CD4-positive, alpha-beta memory T cell (primary cell): ENCODE measurements around the gene ADAM33. TPM values are rescaled to one million over a fixed set of nuclear protein-coding genes. Genes with fewer than 3 reads are reported as not detected.

ENCODE experiments used
- CTCF ChIA-PET: fragments of 350-600 bp; sonication (Branson Sonifier 250); formaldehyde crosslinking; loops from one replicate; lab custom pipeline; 2021; ENCODE audit warnings: inconsistent platforms; ENCODE audit not compliant: partially characterized antibody; lab: Charles Lee
- POLR2A ChIA-PET: fragments of 350-600 bp; sonication (Branson Sonifier 250); formaldehyde crosslinking; loops from one replicate; lab custom pipeline; 2021; ENCODE audit not compliant: partially characterized antibody; lab: Charles Lee
- DNase-seq, 5 donors: peaks; one replicate each; pipeline versions ENCODE4 v3.0.0 to v3.0.0-alpha.2; 2020 to 2022; ENCODE audit warnings: mixed read lengths in 1 of 5
- H3K27ac ChIP-seq: one replicate; pipeline ENCODE4 v1.7.0; 2013; ENCODE audit warnings: low read depth, low read length
- H3K27me3 ChIP-seq: 2 replicates; pipeline ENCODE4 v1.7.0; 2013; ENCODE audit warnings: mild to moderate bottlenecking, low read length, moderate library complexity; ENCODE audit not compliant: insufficient read depth
- H3K36me3 ChIP-seq: 2 replicates; pipeline ENCODE4 v1.7.0; 2013; ENCODE audit warnings: mild to moderate bottlenecking, low read length, moderate library complexity; ENCODE audit not compliant: insufficient read depth
- H3K4me1 ChIP-seq: 2 replicates; pipeline ENCODE4 v1.7.0; 2013; ENCODE audit warnings: mild to moderate bottlenecking, low read length, moderate library complexity; ENCODE audit not compliant: insufficient read depth
- H3K4me3 ChIP-seq, 2 donors: one replicate each; pipeline ENCODE4 v1.7.0; 2013; ENCODE audit warnings: low read length in 2 of 2, mild to moderate bottlenecking in 1 of 2
- H3K9me3 ChIP-seq, 2 donors: one replicate each; pipeline ENCODE4 v1.7.0; 2013; ENCODE audit warnings: low read length in 2 of 2, control low read depth in 1 of 2; ENCODE audit not compliant: control insufficient read depth in 1 of 2
- H3K27ac Mint-ChIP-seq, 7 donors: one replicate each; pipeline ENCODE4 v1.8.0; 2020 to 2021; ENCODE audit warnings: mixed read lengths in 7 of 7, mild to moderate bottlenecking in 6 of 7, inconsistent platforms in 3 of 7, moderate library complexity in 3 of 7
- H3K27me3 Mint-ChIP-seq, 2 donors: one replicate each; pipeline ENCODE4 v1.8.0; 2020 to 2021; ENCODE audit warnings: mixed read lengths in 2 of 2
- H3K36me3 Mint-ChIP-seq, 2 donors: one replicate each; pipeline ENCODE4 v1.8.0; 2020 to 2021; ENCODE audit warnings: mixed read lengths in 2 of 2, inconsistent platforms in 1 of 2, mild to moderate bottlenecking in 1 of 2
- H3K4me1 Mint-ChIP-seq, 4 donors: one replicate each; pipeline ENCODE4 v1.8.0; 2020 to 2021; ENCODE audit warnings: mixed read lengths in 4 of 4, mild to moderate bottlenecking in 1 of 4
- H3K4me3 Mint-ChIP-seq, 8 donors: one replicate each; pipeline ENCODE4 v1.8.0; 2020 to 2021; ENCODE audit warnings: mixed read lengths in 8 of 8, mild to moderate bottlenecking in 7 of 8, moderate library complexity in 6 of 8, inconsistent platforms in 3 of 8
- H3K9me3 Mint-ChIP-seq, 8 donors: one replicate each; pipeline ENCODE4 v1.8.0; 2020 to 2021; ENCODE audit warnings: mixed read lengths in 8 of 8, mild to moderate bottlenecking in 5 of 8, inconsistent platforms in 3 of 8, moderate library complexity in 1 of 8
- intact Hi-C: fragments of 100-400 bp; cut with micrococcal nuclease; formaldehyde crosslinking; loops from one replicate; pipeline ENCODE4 v1.15.1; 2023
- polyA plus RNA-seq, 2 donors: library from polyadenylated mRNA; unstranded; fragments of 300-500 nt; fragmentation: Illumina TruSeq; gene quantifications; one replicate each; pipeline ENCODE4 v1.2.3, GENCODE V29; 2021
- total RNA-seq, 2 experiments: library from RNA; stranded (reverse); gene quantifications; one replicate each; pipeline ENCODE4 v1.2.3, GENCODE V29; 2021

ADAM33 gene
- total and polyA plus RNA-seq, 4 experiments from 2014 or later: not detected

- no peak overlapping the region for H3K4me3 Mint-ChIP-seq
- POLR2A ChIA-PET: no interaction called here
- Histone ChIP-seq H3K36me3 (no peaks in the 10 kb centered on the region), H3K4me3 (no peak overlapping the region), H3K27ac (no peak overlapping the region), H3K4me1 (no peaks in the 10 kb centered on the region), H3K27me3 (peaks cover 13% of the 10 kb centered on the region), H3K9me3 (no peaks in the 10 kb centered on the region)
- no peaks in the 10 kb centered on the region for H3K9me3 Mint-ChIP-seq
- DNase-seq: no peak
- H3K36me3 Mint-ChIP-seq: no peaks in the 10 kb centered on the region
- CTCF ChIA-PET: no interaction called here
- intact Hi-C loops: no loop called here
- peaks cover 30 to 45% of the 10 kb centered on the region in 2 donors for H3K27me3 Mint-ChIP-seq
- H3K27ac Mint-ChIP-seq: peak overlapping the region in 1 of 7 donors; percentile 22
- H3K4me1 Mint-ChIP-seq: peaks cover 0 to 2% (median 0%) of the 10 kb centered on the region in 4 donors
These were observed 45.7 kb upstream of the ADAM33 start for GRCh38 chr20:3727401-3728021.

- CTCF ChIA-PET: interaction anchor here (1.2 kb wide), 1 partner anchor 14 kb away, joined by 6 read pairs; no protein-coding TSS in a partner anchor
- peaks cover 30 to 32% of the 10 kb centered on the region in 2 donors for H3K27me3 Mint-ChIP-seq
- POLR2A ChIA-PET: no interaction called here
These were observed 42.5 kb upstream of the ADAM33 start for GRCh38 chr20:3724356-3724755.

GRCh38 chr20:3723284-3723683, 41.5 kb upstream of the ADAM33 start:
- no peak overlapping the region for H3K27ac ChIP-seq
- ChIA-PET CTCF (no interaction called here), POLR2A (no interaction called here)
- H3K4me1 ChIP-seq: no peaks in the 10 kb centered on the region
- no peak overlapping the region for H3K4me3 Mint-ChIP-seq
- H3K9me3 Mint-ChIP-seq: no peaks in the 10 kb centered on the region
- peaks cover 19% of the 10 kb centered on the region for H3K27me3 ChIP-seq
- H3K27ac Mint-ChIP-seq: no peak overlapping the region
- peaks cover 28 to 32% of the 10 kb centered on the region in 2 donors for H3K27me3 Mint-ChIP-seq
- H3K4me1 Mint-ChIP-seq: peaks cover 0 to 2% (median 0%) of the 10 kb centered on the region in 4 donors
- intact Hi-C loops: no loop called here
- no peaks in the 10 kb centered on the region for H3K36me3 ChIP-seq
- no peak for DNase-seq
- no peak overlapping the region for H3K4me3 ChIP-seq
- H3K36me3 Mint-ChIP-seq: no peaks in the 10 kb centered on the region
- no peaks in the 10 kb centered on the region for H3K9me3 ChIP-seq

More at GRCh38 chr20:3724356-3724755, 42.5 kb upstream of the ADAM33 start:
- Histone ChIP-seq H3K27me3 (peaks cover 20% of the 10 kb centered on the region), H3K4me3 (no peak overlapping the region), H3K36me3 (no peaks in the 10 kb centered on the region), H3K9me3 (no peaks in the 10 kb centered on the region), H3K4me1 (no peaks in the 10 kb centered on the region), H3K27ac (no peak overlapping the region)
- intact Hi-C loops: no loop called here
- H3K27ac Mint-ChIP-seq: no peak overlapping the region
- peaks cover 0 to 2% (median 0%) of the 10 kb centered on the region in 4 donors for H3K4me1 Mint-ChIP-seq
- no peaks in the 10 kb centered on the region for H3K36me3 Mint-ChIP-seq
- no peak overlapping the region for H3K4me3 Mint-ChIP-seq
- no peak for DNase-seq
- H3K9me3 Mint-ChIP-seq: no peaks in the 10 kb centered on the region

- intact Hi-C loops: no loop called here
- Histone ChIP-seq H3K27me3 (peaks cover 10% of the 10 kb centered on the region), H3K4me3 (no peak overlapping the region), H3K36me3 (no peaks in the 10 kb centered on the region), H3K27ac (no peak overlapping the region), H3K9me3 (no peaks in the 10 kb centered on the region), H3K4me1 (no peaks in the 10 kb centered on the region)
- DNase-seq: no peak
- ChIA-PET CTCF (interaction anchor here (1.1 kb wide), 1 partner anchor 12 kb away, joined by 4 read pairs; no protein-coding TSS in a partner anchor), POLR2A (no interaction called here)
- no peak overlapping the region for H3K27ac Mint-ChIP-seq
- no peaks in the 10 kb centered on the region for H3K36me3 Mint-ChIP-seq
- peaks cover 0 to 2% (median 0%) of the 10 kb centered on the region in 4 donors for H3K4me1 Mint-ChIP-seq
- H3K27me3 Mint-ChIP-seq: peaks cover 20 to 26% of the 10 kb centered on the region in 2 donors
- no peaks in the 10 kb centered on the region for H3K9me3 Mint-ChIP-seq
- no peak overlapping the region for H3K4me3 Mint-ChIP-seq
These were observed 40.1 kb upstream of the ADAM33 start for GRCh38 chr20:3721912-3722311.

DNA sequence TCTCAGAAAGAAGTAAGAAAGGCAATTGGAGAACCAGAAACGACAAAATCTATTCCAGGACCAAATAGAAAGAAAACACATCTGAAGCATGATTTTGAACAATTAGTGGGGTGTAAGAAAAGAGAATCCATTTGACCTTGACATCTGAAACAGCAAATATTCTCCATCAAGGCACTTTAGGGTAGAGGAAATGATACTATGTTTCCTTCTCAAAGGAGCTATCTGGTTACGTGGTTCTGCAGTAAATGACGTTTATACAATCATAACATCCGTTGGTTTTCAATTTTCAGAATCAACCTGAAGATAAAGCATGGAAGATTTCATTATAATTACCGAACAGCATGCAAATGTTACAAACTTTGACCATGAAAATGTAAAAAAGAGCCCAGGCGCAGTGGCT, 38.8 kb upstream of the ADAM33 start:
- ChIA-PET CTCF (interaction anchor here (1.1 to 1.9 kb wide), 2 partner anchors 10 to 44 kb away, joined by 3 to 9 read pairs; no protein-coding TSS in a partner anchor), POLR2A (interaction anchor here (1.3 kb wide), 1 partner anchor 47 kb away, joined by 3 read pairs; the partner anchor contains the start of gene ADISSP)
- Histone ChIP-seq H3K9me3 (no peaks in the 10 kb centered on the region), H3K36me3 (no peaks in the 10 kb centered on the region), H3K27me3 (peaks cover 10% of the 10 kb centered on the region), H3K4me3 (no peak overlapping the region), H3K27ac (no peak overlapping the region), H3K4me1 (no peaks in the 10 kb centered on the region)
- Mint-ChIP-seq H3K27ac (no peak overlapping the region), H3K4me3 (no peak overlapping the region), H3K27me3 (peaks cover 17 to 25% of the 10 kb centered on the region in 2 donors), H3K9me3 (no peaks in the 10 kb centered on the region), H3K36me3 (no peaks in the 10 kb centered on the region), H3K4me1 (peaks cover 0 to 2% (median 0%) of the 10 kb centered on the region in 4 donors)
- DNase-seq: no peak
- intact Hi-C loops: no loop called here

GRCh38 chr20:3720068-3720467, 38.3 kb upstream of the ADAM33 start:
- Mint-ChIP-seq H3K4me1 (peaks cover 0 to 2% (median 0%) of the 10 kb centered on the region in 4 donors), H3K27ac (peak overlapping the region in 1 of 7 donors; percentile 35), H3K4me3 (no peak overlapping the region), H3K9me3 (no peaks in the 10 kb centered on the region), H3K36me3 (no peaks in the 10 kb centered on the region), H3K27me3 (peaks cover 17 to 25% of the 10 kb centered on the region in 2 donors)
- H3K4me3 ChIP-seq: no peak overlapping the region
- intact Hi-C loops: no loop called here
- H3K27ac ChIP-seq: no peak overlapping the region
- peaks cover 10% of the 10 kb centered on the region for H3K27me3 ChIP-seq
- no peaks in the 10 kb centered on the region for H3K9me3 ChIP-seq
- DNase-seq: no peak
- no peaks in the 10 kb centered on the region for H3K4me1 ChIP-seq
- H3K36me3 ChIP-seq: no peaks in the 10 kb centered on the region
- ChIA-PET POLR2A (interaction anchor here (1.3 kb wide), 1 partner anchor 48 kb away, joined by 3 read pairs; the partner anchor contains the start of gene ADISSP), CTCF (interaction anchor here (1.1 to 1.9 kb wide), 2 partner anchors 9 to 43 kb away, joined by 3 to 9 read pairs; no protein-coding TSS in a partner anchor)

GRCh38 chr20:3719046-3719445, 37.2 kb upstream of the ADAM33 start:
- ChIA-PET CTCF (interaction anchor here (0.8 to 1.9 kb wide), 3 partner anchors 8 to 11 kb away, joined by 4 to 9 read pairs (median 6); no protein-coding TSS in a partner anchor), POLR2A (no interaction called here)
- Mint-ChIP-seq H3K36me3 (no peaks in the 10 kb centered on the region), H3K27me3 (peaks cover 17 to 25% of the 10 kb centered on the region in 2 donors), H3K4me3 (no peak overlapping the region), H3K27ac (no peak overlapping the region), H3K4me1 (peaks cover 0 to 2% (median 0%) of the 10 kb centered on the region in 4 donors), H3K9me3 (no peaks in the 10 kb centered on the region)
- intact Hi-C loops: no loop called here
- no peaks in the 10 kb centered on the region for H3K4me1 ChIP-seq
- DNase-seq: no peak
- H3K4me3 ChIP-seq: no peak overlapping the region
- peaks cover 10% of the 10 kb centered on the region for H3K27me3 ChIP-seq
- H3K36me3 ChIP-seq: no peaks in the 10 kb centered on the region
- no peaks in the 10 kb centered on the region for H3K9me3 ChIP-seq
- no peak overlapping the region for H3K27ac ChIP-seq
